IPS DF 4.7 (cell line): ENCODE measurements around the gene GOLGA6L9.
"Not testable (repeated sequence)": the region's sequence is repeated elsewhere in the genome, so short reads cannot be mapped to it uniquely, and the experiment has no call there.

Experiments used
- DNase-seq: peaks from one replicate; pipeline ENCODE4 v3.0.0-alpha.2; 2013; ENCODE audit warnings: low spot score; ENCODE audit errors: extremely low read depth

The GOLGA6L9 gene

DNA sequence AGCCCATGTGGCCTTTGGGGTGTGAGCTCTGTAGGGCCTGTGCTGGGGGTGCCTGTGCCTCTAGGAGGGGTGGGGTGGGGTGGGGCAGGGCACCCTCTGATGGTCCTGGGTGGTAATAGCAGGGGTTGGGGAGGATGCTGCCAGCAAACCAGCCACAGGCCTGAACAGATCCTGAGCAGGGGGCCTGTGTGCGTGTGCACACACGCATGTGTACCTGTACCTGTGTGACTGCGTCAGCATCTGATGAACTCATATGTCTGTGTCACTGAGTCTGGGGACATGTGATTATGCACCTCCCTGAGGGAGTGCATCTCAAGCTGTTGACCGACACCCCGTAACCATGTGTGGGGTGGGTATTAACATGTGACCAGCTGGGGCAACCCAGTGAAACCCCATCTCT, 36.0 kb downstream of the GOLGA6L9 start:
- not testable (repeated sequence) for DNase-seq

- not testable (repeated sequence) for DNase-seq
These were observed 38.6 kb downstream of the GOLGA6L9 start for GRCh38 chr15:82468205-82468604.

GRCh38 chr15:82469381-82469780, 39.8 kb downstream of the GOLGA6L9 start:
- DNase-seq, result not testable (repeated sequence)

DNA sequence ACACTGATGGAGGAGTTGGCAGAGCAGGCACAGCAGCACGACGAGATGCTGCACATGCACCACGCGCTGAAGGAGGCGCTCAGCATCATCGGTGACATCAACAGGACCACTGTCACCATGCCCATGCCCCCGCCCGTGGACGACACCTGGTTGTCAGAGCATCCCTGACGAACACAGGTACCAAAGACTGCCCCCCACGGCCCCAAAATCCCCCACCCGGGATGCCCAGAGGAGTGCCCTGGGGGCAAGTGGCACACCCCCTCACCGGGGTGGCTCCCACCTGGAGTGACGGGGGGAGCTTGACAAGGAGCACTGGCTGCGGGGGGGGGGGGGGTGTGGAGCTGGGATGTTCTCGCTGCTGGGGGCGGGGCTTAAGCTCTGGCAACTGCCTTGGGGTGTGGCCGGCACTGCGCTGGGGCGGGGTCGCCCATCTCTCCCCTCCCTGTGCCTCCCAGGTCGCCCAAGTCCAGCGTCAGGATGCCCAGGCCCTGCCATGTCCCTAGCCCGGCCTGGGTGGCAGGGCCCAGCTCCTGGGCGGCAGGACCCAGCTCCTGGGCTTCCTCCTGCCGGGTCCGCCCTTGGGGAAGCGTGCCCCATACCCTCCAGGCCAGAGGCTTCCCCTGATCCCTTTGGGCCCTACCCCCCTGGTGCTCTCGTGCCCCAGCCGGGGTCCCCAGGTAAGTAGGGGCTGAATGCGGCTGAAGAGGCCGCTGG, 42.8 kb downstream of the GOLGA6L9 start:
- DNase-seq, result not testable (repeated sequence)

GRCh38 chr15:82474596-82475325, 45.1 kb downstream of the GOLGA6L9 start:
- DNase-seq, result not testable (repeated sequence)

DNA sequence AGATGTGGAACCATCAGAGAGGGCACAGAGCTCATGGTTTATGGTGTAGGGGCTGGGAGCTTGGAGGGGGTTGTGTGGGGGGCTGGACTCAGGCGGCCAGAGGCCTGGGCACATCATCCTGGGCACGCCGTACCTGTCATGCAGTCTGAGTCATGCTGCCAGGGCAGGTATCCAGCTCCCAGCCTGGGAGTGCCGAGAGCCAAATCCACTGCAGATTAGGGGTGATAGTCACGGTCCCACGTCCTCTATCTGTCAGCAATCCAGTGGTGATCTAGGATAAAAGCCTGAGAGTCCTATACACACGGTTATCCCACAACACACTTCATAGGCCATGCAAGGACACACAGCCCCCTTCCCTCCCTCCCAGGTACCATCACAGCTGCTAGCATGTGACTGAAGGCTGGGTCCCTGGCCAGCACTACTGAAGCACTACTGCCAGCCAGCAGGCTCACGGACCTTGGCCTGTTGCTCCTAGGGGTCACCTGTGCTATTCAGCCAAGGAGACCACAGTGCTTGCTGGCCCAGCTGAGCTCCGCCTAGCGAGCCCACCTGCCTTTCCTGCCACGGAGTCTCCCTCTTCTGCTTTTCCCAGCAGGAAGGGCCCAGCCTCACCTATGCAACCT, 45.8 kb downstream of the GOLGA6L9 start:
- not testable (repeated sequence) for DNase-seq

- DNase-seq, result not testable (repeated sequence)
These were observed 47.2 kb downstream of the GOLGA6L9 start for GRCh38 chr15:82476697-82477342.

DNA sequence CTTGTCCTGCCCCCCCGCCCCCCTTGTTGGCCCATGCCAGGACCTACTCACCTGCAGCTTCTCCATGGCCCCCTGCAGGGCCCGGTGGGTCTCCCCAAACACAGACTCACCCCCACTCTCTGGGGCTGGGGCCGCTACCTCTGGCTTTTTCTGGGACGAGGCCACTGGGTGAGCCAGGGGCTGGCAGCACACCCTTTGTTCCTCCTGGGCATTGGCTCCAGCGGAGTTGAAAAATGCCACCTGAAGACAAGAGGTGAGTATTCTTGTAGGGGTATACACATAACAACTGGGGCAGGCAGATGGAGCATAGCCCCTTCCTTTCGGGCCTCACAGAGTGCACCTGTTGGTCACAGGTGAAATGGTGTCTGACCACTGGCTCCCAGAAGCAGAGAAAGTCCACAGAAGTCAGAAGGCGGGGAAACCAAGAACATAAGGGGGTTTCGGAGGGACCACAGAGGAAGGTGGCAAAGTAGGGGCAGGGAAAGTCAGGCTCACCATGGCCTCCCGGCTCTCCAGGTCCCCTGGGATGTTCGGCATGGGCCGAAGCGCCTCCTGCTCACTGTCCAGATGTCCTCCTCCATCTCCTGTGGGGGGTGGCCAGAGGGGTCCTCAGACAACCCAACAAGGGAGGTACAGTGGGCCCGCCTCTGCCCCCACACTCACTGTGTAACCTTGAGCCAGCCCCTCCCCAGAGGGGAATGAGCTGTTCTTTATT, 47.9 kb downstream of the GOLGA6L9 start:
- not testable (repeated sequence) for DNase-seq
